IMR-90 (cell line): Measurements from ENCODE around the gene CDH3. TPM values are rescaled to one million over a fixed set of nuclear protein-coding genes. Genes with fewer than 3 reads are reported as not detected.

ENCODE experiments used
- ATAC-seq: fragments of 200-7000 bp; cut with Tn5 transposase; 2 replicates; pipeline ENCODE4 v1.9.1; 2020; ENCODE audit warnings: low read depth, mild to moderate bottlenecking, moderate library complexity
- BruUV-seq: library from RNA; stranded (reverse); fragments of 400-500 nt; replicated peaks from 2 replicates; lab custom pipeline; 2021; lab: Mats Ljungman, UMichigan
- CTCF ChIA-PET: fragments of 300-600 bp; formaldehyde crosslinking; extraction: SDS; loops from one replicate; lab custom pipeline; 2021; ENCODE audit warnings: antibody characterized with exemption; lab: Yijun Ruan, JAX
- POLR2A ChIA-PET: fragments of 300-600 bp; sonication (Branson Sonifier 250); formaldehyde crosslinking; loops from one replicate; lab custom pipeline; 2022; ENCODE audit warnings: antibody characterized with exemption; ENCODE audit not compliant: unreplicated experiment; lab: Charles Lee
- DNase-seq: peaks from one replicate; pipeline ENCODE4 v3.0.0; 2013
- H2AFZ ChIP-seq: replicated peaks from 2 replicates; pipeline ENCODE3; 2013; ENCODE audit warnings: low read length, mild to moderate bottlenecking; ENCODE audit not compliant: poor library complexity
- H2AK5ac ChIP-seq: 2 replicates; pipeline ENCODE4 v1.6.1; 2013; ENCODE audit warnings: low read depth, low read length, inconsistent platforms
- H2AK9ac ChIP-seq: replicated peaks from 2 replicates; pipeline ENCODE3; 2013; ENCODE audit warnings: mild to moderate bottlenecking, low read depth, low read length, moderate library complexity; ENCODE audit not compliant: poor library complexity
- H2BK120ac ChIP-seq: 2 replicates; pipeline ENCODE4 v1.6.1; 2013; ENCODE audit warnings: low read depth, low read length, inconsistent platforms
- H2BK15ac ChIP-seq: 3 replicates; pipeline ENCODE4 v1.6.1; 2013; ENCODE audit warnings: low read depth, low read length, inconsistent platforms
- H2BK20ac ChIP-seq: 2 replicates; pipeline ENCODE4 v1.6.1; 2013; ENCODE audit warnings: low read depth, mild to moderate bottlenecking, inconsistent platforms, low read length, moderate library complexity
- H2BK5ac ChIP-seq: 2 replicates; pipeline ENCODE4 v1.6.1; 2013; ENCODE audit warnings: mild to moderate bottlenecking, low read depth, low read length, inconsistent platforms; ENCODE audit not compliant: poor library complexity, severe bottlenecking
- H3K14ac ChIP-seq: replicated peaks from 2 replicates; pipeline ENCODE4 v1.6.1; 2013; ENCODE audit warnings: low read depth, low read length, inconsistent platforms
- H3K18ac ChIP-seq: 2 replicates; pipeline ENCODE4 v1.6.1; 2013; ENCODE audit warnings: low read depth, low read length, control low read depth
- H3K23ac ChIP-seq: 2 replicates; pipeline ENCODE4 v1.6.1; 2013; ENCODE audit warnings: low read depth, low read length, inconsistent platforms
- H3K27ac ChIP-seq: 2 replicates; pipeline ENCODE4 v1.5.1; 2013; ENCODE audit warnings: mild to moderate bottlenecking, control low read depth, low read length; ENCODE audit not compliant: insufficient read depth
- H3K27me3 ChIP-seq: 2 replicates; pipeline ENCODE4 v1.6.1; 2013; ENCODE audit warnings: low read length; ENCODE audit not compliant: control insufficient read depth, insufficient read depth
- H3K36me3 ChIP-seq: 2 replicates; pipeline ENCODE4 v1.6.1; 2013; ENCODE audit warnings: low read length, mixed read lengths; ENCODE audit not compliant: control insufficient read depth, insufficient read depth
- H3K4ac ChIP-seq: 2 replicates; pipeline ENCODE4 v1.6.1; 2013; ENCODE audit warnings: low read depth, low read length, inconsistent platforms
- H3K4me1 ChIP-seq: 2 replicates; pipeline ENCODE4 v1.6.1; 2013; ENCODE audit warnings: low read length, mixed read lengths; ENCODE audit not compliant: control insufficient read depth, insufficient read depth
- H3K4me2 ChIP-seq: 2 replicates; pipeline ENCODE4 v1.6.1; 2013; ENCODE audit warnings: low read depth, mild to moderate bottlenecking, control low read depth, low read length, moderate library complexity
- H3K4me3 ChIP-seq: 2 replicates; pipeline ENCODE4 v1.5.1; 2013; ENCODE audit warnings: low read depth, mild to moderate bottlenecking, control low read depth, low read length, moderate library complexity; ENCODE audit not compliant: insufficient read depth
- H3K56ac ChIP-seq: 2 replicates; pipeline ENCODE4 v1.6.1; 2013; ENCODE audit warnings: low read length, inconsistent platforms; ENCODE audit not compliant: insufficient read depth; ENCODE audit errors: extremely low read depth
- H3K79me1 ChIP-seq, 2 experiments: 2 replicates each; pipeline ENCODE4 v1.6.1; 2013; ENCODE audit warnings: low read length in 2 of 2, inconsistent platforms in 1 of 2, low read depth in 1 of 2
- H3K9ac ChIP-seq: 2 replicates; pipeline ENCODE4 v1.6.1; 2013; ENCODE audit warnings: low read depth, low read length, control low read depth
- H3K9me1 ChIP-seq: 2 replicates; pipeline ENCODE4 v1.6.1; 2013; ENCODE audit warnings: low read length, inconsistent platforms; ENCODE audit not compliant: insufficient read depth
- H3K9me3 ChIP-seq: 2 replicates; pipeline ENCODE4 v1.6.1; 2013; ENCODE audit warnings: low read length; ENCODE audit not compliant: control insufficient read depth, insufficient read depth
- H4K20me1 ChIP-seq: 2 replicates; pipeline ENCODE4 v1.6.1; 2013; ENCODE audit warnings: low read length, inconsistent platforms; ENCODE audit not compliant: insufficient read depth
- H4K5ac ChIP-seq: 2 replicates; pipeline ENCODE4 v1.6.1; 2013; ENCODE audit warnings: mild to moderate bottlenecking, low read depth, low read length, control low read depth
- H4K8ac ChIP-seq, 2 experiments: 2 replicates each; pipeline ENCODE4 v1.6.1; 2013; ENCODE audit warnings: low read depth in 2 of 2, low read length in 2 of 2, control low read depth in 1 of 2, inconsistent platforms in 1 of 2
- H4K91ac ChIP-seq: 2 replicates; pipeline ENCODE4 v1.6.1; 2013; ENCODE audit warnings: low read depth, low read length, inconsistent platforms; ENCODE audit not compliant: insufficient read depth
- BHLHE40 ChIP-seq: fragments of 150-350 bp; IDR thresholded peaks from 2 replicates; pipeline ENCODE4 v1.6.1; 2016; ENCODE audit warnings: mild to moderate bottlenecking, low read depth, low read length
- NFE2L2 ChIP-seq: fragments of 150-350 bp; IDR thresholded peaks from 2 replicates; pipeline ENCODE4 v1.6.1; 2016; ENCODE audit warnings: low read depth, mild to moderate bottlenecking, low read length
- POLR2A ChIP-seq: IDR thresholded peaks from 2 replicates; pipeline ENCODE4 v1.6.1; 2012; ENCODE audit warnings: mild to moderate bottlenecking, low read depth, low read length
- WGBS, 2 experiments: methylation state at CpG; one replicate each; pipeline versions ENCODE4 v1.1.5 to v1.1.7; 2013; ENCODE audit warnings: missing lambda C conversion rate in 2 of 2; ENCODE audit not compliant: insufficient read length in 1 of 2; ENCODE audit errors: extremely low coverage in 2 of 2; 5-methylcytosine and 5-hydroxymethylcytosine counted together
- dilution Hi-C: fragments of 300-500 bp; cut with HindIII; formaldehyde crosslinking; loops from one replicate; pipeline ENCODE4 v1.14.3; 2018; ENCODE audit warnings: low sequenced_read_pairs; ENCODE audit not compliant: unreplicated experiment
- in situ Hi-C: fragments of 300-500 bp; cut with MboI; formaldehyde crosslinking; loops from 3 replicates; pipeline ENCODE4 v1.14.3; 2019; ENCODE audit warnings: low sequenced_read_pairs, inconsistent platforms, mixed read lengths
- intact Hi-C: fragments of 100-400 bp; cut with micrococcal nuclease; formaldehyde crosslinking; loops from 2 replicates; pipeline ENCODE4 v1.10.0; 2022
- polyA plus RNA-seq, 3 experiments: library from polyadenylated mRNA; depleted of rRNA; stranded (reverse); fragments of >200 nt; gene quantifications; 2 replicates each; pipeline ENCODE4 v1.2.3, GENCODE V29; 2012; ENCODE audit warnings: low replicate concordance in 1 of 3
- total RNA-seq: library from RNA; depleted of rRNA; stranded (reverse); fragments of >200 nt; gene quantifications from 2 replicates; pipeline ENCODE4 v1.2.3, GENCODE V29; 2012
- TF ChIP-seq, protein P1 (sequence below): conservative IDR thresholded peaks from 2 replicates; pipeline ENCODE4 v1.5.1; 2012; ENCODE audit warnings: mild to moderate bottlenecking, low read depth, low read length, improper control_type of control experiment

The CDH3 gene
- total and polyA plus RNA-seq, 2 of the 4 experiments (the other 2 are of a cell fraction): not detected

DNA sequence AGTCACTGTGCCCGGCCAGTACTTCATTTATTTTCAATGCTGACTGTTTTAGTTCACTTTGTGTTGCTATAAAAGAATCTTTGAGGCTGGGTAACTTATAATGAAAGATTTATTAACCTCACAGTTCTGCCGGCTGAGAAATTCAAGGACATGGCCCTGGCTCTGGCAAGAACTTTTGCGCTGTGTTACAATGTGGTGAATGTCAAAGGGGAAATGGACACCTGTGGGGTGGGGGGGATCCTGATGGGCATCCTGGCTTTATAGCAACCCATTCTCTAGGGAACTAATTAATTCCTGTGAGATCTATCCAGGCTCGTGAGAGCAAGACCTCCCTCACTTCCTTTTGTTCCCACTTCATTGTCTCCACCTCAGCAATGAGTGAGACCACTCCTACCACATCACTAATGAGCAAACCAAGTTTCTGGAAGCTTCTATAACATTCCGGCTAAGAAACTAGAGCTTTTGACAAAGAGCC lies 17.1 kb upstream of the CDH3 start:
- Histone ChIP-seq H3K4me1 (no peaks in the 10 kb centered on the region), H2BK5ac (no peak overlapping the region), H3K56ac (no peak overlapping the region), H3K9ac (no peak overlapping the region), H2BK120ac (no peak overlapping the region), H2AFZ (no peak overlapping the region), H3K14ac (no peak overlapping the region), H4K8ac (no peak overlapping the region), H2BK15ac (no peak overlapping the region), H3K23ac (no peak overlapping the region), H2AK5ac (no peak overlapping the region), H3K4ac (no peak overlapping the region), H4K20me1 (no peaks in the 10 kb centered on the region), H3K4me2 (no peak overlapping the region), H3K4me3 (no peak overlapping the region), H2AK9ac (no peak overlapping the region), H3K18ac (no peak overlapping the region), H3K36me3 (no peaks in the 10 kb centered on the region), H3K27ac (no peak overlapping the region), H3K9me1 (no peaks in the 10 kb centered on the region), H4K91ac (no peak overlapping the region), H2BK20ac (no peak overlapping the region), H3K27me3 (no peaks in the 10 kb centered on the region; the same call in 1 of the 2 replicates), H4K5ac (no peak overlapping the region), H3K79me1 (no peaks in the 10 kb centered on the region), H3K9me3 (no peaks in the 10 kb centered on the region)
- in situ Hi-C loops: no loop called here
- CTCF ChIA-PET: no interaction called here
- no peak for ATAC-seq
- POLR2A ChIA-PET: no interaction called here
- WGBS, 2 experiments: 11% methylated on average over 1 of the region's 5 CpGs; no CpG with 5 or more reads in 1 of the 2 experiments
- TF ChIP-seq POLR2A (no peak), BHLHE40 (no peak), NFE2L2 (no peak)
- TF ChIP-seq, protein P1, sequence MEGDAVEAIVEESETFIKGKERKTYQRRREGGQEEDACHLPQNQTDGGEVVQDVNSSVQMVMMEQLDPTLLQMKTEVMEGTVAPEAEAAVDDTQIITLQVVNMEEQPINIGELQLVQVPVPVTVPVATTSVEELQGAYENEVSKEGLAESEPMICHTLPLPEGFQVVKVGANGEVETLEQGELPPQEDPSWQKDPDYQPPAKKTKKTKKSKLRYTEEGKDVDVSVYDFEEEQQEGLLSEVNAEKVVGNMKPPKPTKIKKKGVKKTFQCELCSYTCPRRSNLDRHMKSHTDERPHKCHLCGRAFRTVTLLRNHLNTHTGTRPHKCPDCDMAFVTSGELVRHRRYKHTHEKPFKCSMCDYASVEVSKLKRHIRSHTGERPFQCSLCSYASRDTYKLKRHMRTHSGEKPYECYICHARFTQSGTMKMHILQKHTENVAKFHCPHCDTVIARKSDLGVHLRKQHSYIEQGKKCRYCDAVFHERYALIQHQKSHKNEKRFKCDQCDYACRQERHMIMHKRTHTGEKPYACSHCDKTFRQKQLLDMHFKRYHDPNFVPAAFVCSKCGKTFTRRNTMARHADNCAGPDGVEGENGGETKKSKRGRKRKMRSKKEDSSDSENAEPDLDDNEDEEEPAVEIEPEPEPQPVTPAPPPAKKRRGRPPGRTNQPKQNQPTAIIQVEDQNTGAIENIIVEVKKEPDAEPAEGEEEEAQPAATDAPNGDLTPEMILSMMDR: no peak
- no peak for DNase-seq
- dilution Hi-C loops: no loop called here
- no TSS peak for BruUV-seq
- intact Hi-C loops: no loop called here
